Measurements from ENCODE around the gene MUL1.
"Not testable (repeated sequence)": the region's sequence is repeated elsewhere in the genome, so short reads cannot be mapped to it uniquely, and the experiment has no call there.

Gene MUL1

GRCh38 chr1:20530901-20531300, 22.9 kb upstream of the MUL1 start:
- no peak overlapping the region for H3K4me3 ChIP-seq (ENCODE audit: control insufficient read depth, low read depth, low read length)
- no peak for TF ChIP-seq CTCF (IDR thresholded peaks at IDR 0.05; ENCODE audit: control insufficient read depth, insufficient read depth, low read depth, low read length, missing control alignments)
- no peak for DNase-seq (ENCODE audit: low read depth)

GRCh38 chr1:20530306-20530705, 22.4 kb upstream of the MUL1 start:
- DNase-seq (ENCODE audit: low read depth) = no peak
- no peak overlapping the region for H3K4me3 ChIP-seq (ENCODE audit: control insufficient read depth, low read depth, low read length)
- TF ChIP-seq CTCF (IDR thresholded peaks at IDR 0.05; ENCODE audit: control insufficient read depth, insufficient read depth, low read depth, low read length, missing control alignments) = no peak

GRCh38 chr1:20528221-20528620, 20.3 kb upstream of the MUL1 start:
- DNase-seq (ENCODE audit: low read depth) = no peak
- H3K4me3 ChIP-seq (ENCODE audit: control insufficient read depth, low read depth, low read length) = no peak overlapping the region
- no peak for TF ChIP-seq CTCF (IDR thresholded peaks at IDR 0.05; ENCODE audit: control insufficient read depth, insufficient read depth, low read depth, low read length, missing control alignments)

- TF ChIP-seq CTCF (IDR thresholded peaks at IDR 0.05; ENCODE audit: control insufficient read depth, insufficient read depth, low read depth, low read length, missing control alignments) = no peak
- DNase-seq (ENCODE audit: low read depth) = no peak
- no peak overlapping the region for H3K4me3 ChIP-seq (ENCODE audit: control insufficient read depth, low read depth, low read length)
Measured at GRCh38 chr1:20526267-20526666, 18.3 kb upstream of the MUL1 start.

- DNase-seq (ENCODE audit: low read depth) = peak; percentile 11
- peak; percentile 94 for TF ChIP-seq CTCF (IDR thresholded peaks at IDR 0.05; ENCODE audit: control insufficient read depth, insufficient read depth, low read depth, low read length, missing control alignments)
- H3K4me3 ChIP-seq (ENCODE audit: control insufficient read depth, low read depth, low read length) = no peak overlapping the region
Measured at GRCh38 chr1:20521960-20522861, 14.3 kb upstream of the MUL1 start.

GRCh38 chr1:20519609-20520262, 11.8 kb upstream of the MUL1 start:
- not testable (repeated sequence) for DNase-seq (ENCODE audit: low read depth); H3K4me3 ChIP-seq (ENCODE audit: control insufficient read depth, low read depth, low read length)
